ENCODE data around the gene CTNNB1. TPM values are rescaled to one million over a fixed set of nuclear protein-coding genes. Genes with fewer than 3 reads are reported as not detected.

Gene CTNNB1
- total RNA-seq, 1 donor: 1,165 TPM

- peaks cover 42% of the 10 kb centered on the region for H3K36me3 ChIP-seq (ENCODE audit: insufficient read depth, low read length)
- no peak overlapping the region for H2AFZ ChIP-seq (ENCODE audit: low read length)
- H3K4me1 ChIP-seq (ENCODE audit: insufficient read depth, low read length): peaks cover 31% of the 10 kb centered on the region
- H3K9me3 ChIP-seq (ENCODE audit: low read depth, low read length): no peaks in the 10 kb centered on the region
- H3K79me2 ChIP-seq (ENCODE audit: insufficient read depth, low read length): peaks cover 87% of the 10 kb centered on the region
- TF ChIP-seq CTCF (IDR thresholded peaks at IDR 0.05; ENCODE audit: extremely low read depth, low read depth, low read length): no peak
- H3K4me3 ChIP-seq (ENCODE audit: insufficient read depth, low read length): no peak overlapping the region
- H3K4me2 ChIP-seq (ENCODE audit: insufficient read depth, low read length): peak overlapping the region; percentile 12
- H4K20me1 ChIP-seq (ENCODE audit: insufficient read depth, low read length): peaks cover 68% of the 10 kb centered on the region
- peak overlapping the region; percentile 36 for H3K27ac ChIP-seq (ENCODE audit: low read depth, low read length)
- no peak for DNase-seq (ENCODE audit: insufficient read length, low spot score, missing footprints)
- H3K27me3 ChIP-seq (ENCODE audit: insufficient read depth, low read length): no peaks in the 10 kb centered on the region
Measured at GRCh38 chr3:41224120-41224806, 25.0 kb downstream of the CTNNB1 start.

- Histone ChIP-seq H3K4me3 (ENCODE audit: insufficient read depth, low read length) (no peak overlapping the region), H3K4me2 (ENCODE audit: insufficient read depth, low read length) (no peak overlapping the region), H3K27ac (ENCODE audit: low read depth, low read length) (peak overlapping the region; percentile 4), H2AFZ (ENCODE audit: low read length) (no peak overlapping the region), H4K20me1 (ENCODE audit: insufficient read depth, low read length) (peaks cover 57% of the 10 kb centered on the region), H3K9me3 (ENCODE audit: low read depth, low read length) (no peaks in the 10 kb centered on the region), H3K36me3 (ENCODE audit: insufficient read depth, low read length) (peaks cover 92% of the 10 kb centered on the region), H3K27me3 (ENCODE audit: insufficient read depth, low read length) (no peaks in the 10 kb centered on the region), H3K79me2 (ENCODE audit: insufficient read depth, low read length) (peaks cover 41% of the 10 kb centered on the region), H3K4me1 (ENCODE audit: insufficient read depth, low read length) (peaks cover 8% of the 10 kb centered on the region)
- no peak for DNase-seq (ENCODE audit: insufficient read length, low spot score, missing footprints)
- no peak for TF ChIP-seq CTCF (IDR thresholded peaks at IDR 0.05; ENCODE audit: extremely low read depth, low read depth, low read length)
Measured at GRCh38 chr3:41234823-41235721, 35.8 kb downstream of the CTNNB1 start.

DNA sequence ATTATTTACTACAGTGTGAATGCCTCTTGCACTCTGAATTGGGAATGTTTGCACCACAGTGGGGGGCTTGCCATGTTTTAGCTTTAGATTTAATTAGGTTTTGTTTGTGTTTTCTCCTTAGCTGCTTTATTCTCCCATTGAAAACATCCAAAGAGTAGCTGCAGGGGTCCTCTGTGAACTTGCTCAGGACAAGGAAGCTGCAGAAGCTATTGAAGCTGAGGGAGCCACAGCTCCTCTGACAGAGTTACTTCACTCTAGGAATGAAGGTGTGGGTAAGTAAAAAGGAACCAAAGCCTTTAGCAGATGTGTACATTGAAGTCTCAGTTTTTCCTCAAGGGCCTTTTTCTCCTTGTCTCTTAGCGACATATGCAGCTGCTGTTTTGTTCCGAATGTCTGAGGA lies 36.9 kb downstream of the CTNNB1 start:
- Histone ChIP-seq H4K20me1 (ENCODE audit: insufficient read depth, low read length) (peaks cover 57% of the 10 kb centered on the region), H3K36me3 (ENCODE audit: insufficient read depth, low read length) (peaks cover 95% of the 10 kb centered on the region), H3K27me3 (ENCODE audit: insufficient read depth, low read length) (no peaks in the 10 kb centered on the region), H3K79me2 (ENCODE audit: insufficient read depth, low read length) (peaks cover 31% of the 10 kb centered on the region), H3K27ac (ENCODE audit: low read depth, low read length) (no peak overlapping the region), H2AFZ (ENCODE audit: low read length) (no peak overlapping the region), H3K9me3 (ENCODE audit: low read depth, low read length) (no peaks in the 10 kb centered on the region), H3K4me3 (ENCODE audit: insufficient read depth, low read length) (no peak overlapping the region), H3K4me2 (ENCODE audit: insufficient read depth, low read length) (no peak overlapping the region), H3K4me1 (ENCODE audit: insufficient read depth, low read length) (peaks cover 8% of the 10 kb centered on the region)
- no peak for TF ChIP-seq CTCF (IDR thresholded peaks at IDR 0.05; ENCODE audit: extremely low read depth, low read depth, low read length)
- DNase-seq (ENCODE audit: insufficient read length, low spot score, missing footprints): no peak

DNA sequence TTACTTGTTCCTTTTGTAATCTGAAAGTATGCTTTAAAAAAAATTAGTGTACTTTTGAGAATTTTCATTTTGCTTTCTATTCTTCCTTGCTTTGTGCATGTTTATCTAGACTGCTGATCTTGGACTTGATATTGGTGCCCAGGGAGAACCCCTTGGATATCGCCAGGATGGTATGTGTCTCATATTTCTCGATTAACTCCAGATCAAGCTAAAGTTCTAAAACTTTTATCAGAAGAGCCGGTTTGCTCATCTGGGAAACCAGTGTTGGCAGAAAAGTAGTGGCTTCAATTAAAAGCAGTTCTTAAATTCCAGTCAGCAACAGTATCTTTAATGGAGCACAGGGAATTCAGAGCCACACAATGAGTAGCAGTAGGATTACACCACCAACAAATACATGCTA lies 38.6 kb downstream of the CTNNB1 start:
- no peak for DNase-seq (ENCODE audit: insufficient read length, low spot score, missing footprints)
- H3K36me3 ChIP-seq (ENCODE audit: insufficient read depth, low read length): peaks cover 81% of the 10 kb centered on the region

More for the DNA sequence above, 38.6 kb downstream of the CTNNB1 start:
- Histone ChIP-seq H3K4me3 (ENCODE audit: insufficient read depth, low read length) (no peak overlapping the region), H3K27ac (ENCODE audit: low read depth, low read length) (peak overlapping the region; percentile 34), H3K4me1 (ENCODE audit: insufficient read depth, low read length) (peaks cover 8% of the 10 kb centered on the region), H3K4me2 (ENCODE audit: insufficient read depth, low read length) (no peak overlapping the region), H3K27me3 (ENCODE audit: insufficient read depth, low read length) (no peaks in the 10 kb centered on the region), H3K9me3 (ENCODE audit: low read depth, low read length) (no peaks in the 10 kb centered on the region), H4K20me1 (ENCODE audit: insufficient read depth, low read length) (peaks cover 45% of the 10 kb centered on the region), H2AFZ (ENCODE audit: low read length) (no peak overlapping the region), H3K79me2 (ENCODE audit: insufficient read depth, low read length) (peaks cover 15% of the 10 kb centered on the region)
- TF ChIP-seq CTCF (IDR thresholded peaks at IDR 0.05; ENCODE audit: extremely low read depth, low read depth, low read length): no peak
